ENCODE results near the gene MYZAP.

DNA sequence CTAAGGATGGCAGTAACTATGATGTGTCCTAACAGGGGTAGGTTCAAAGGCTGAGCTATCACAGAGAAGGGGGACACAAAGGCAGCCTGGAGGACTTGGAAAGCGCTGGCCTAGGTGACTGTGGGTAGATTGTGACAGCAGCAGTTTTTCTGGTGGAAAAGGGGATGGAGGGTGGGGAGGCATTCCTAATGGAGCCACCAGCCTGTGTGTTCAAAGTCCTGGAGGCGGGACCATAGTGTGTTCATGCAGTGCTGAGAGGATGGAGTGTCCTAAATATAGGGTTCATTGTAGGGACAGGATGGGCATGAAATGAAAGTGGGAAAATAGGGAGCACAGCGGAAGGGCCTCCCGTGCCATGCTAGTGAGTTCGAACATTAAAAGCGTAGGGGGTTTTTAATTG, 63.3 kb downstream of the MYZAP start:
- TF ChIP-seq CTCF (IDR thresholded peaks at IDR 0.05), result no peak
- no peak for TF ChIP-seq POLR2A (IDR thresholded peaks at IDR 0.05)

Data from heart left ventricle (tissue), 13 donors.